OCI-LY3 (cell line): ENCODE measurements around the gene KHDC4.

Source experiments
- EZH2phosphoT487 ChIP-seq: fragments of 200-600 bp; shearing (Covaris generic); IDR thresholded peaks from 2 replicates; pipeline ENCODE4 v1.6.1; 2018; ENCODE audit warnings: antibody characterized with exemption, mixed run types, low read depth
- TF ChIP-seq, protein P1 (sequence below): fragments of 200-600, 300-600 bp; sonication (generic); IDR thresholded peaks from 2 replicates; pipeline ENCODE4 v1.5.1; 2014; ENCODE audit warnings: antibody characterized with exemption, low read length, low read depth

DNA sequence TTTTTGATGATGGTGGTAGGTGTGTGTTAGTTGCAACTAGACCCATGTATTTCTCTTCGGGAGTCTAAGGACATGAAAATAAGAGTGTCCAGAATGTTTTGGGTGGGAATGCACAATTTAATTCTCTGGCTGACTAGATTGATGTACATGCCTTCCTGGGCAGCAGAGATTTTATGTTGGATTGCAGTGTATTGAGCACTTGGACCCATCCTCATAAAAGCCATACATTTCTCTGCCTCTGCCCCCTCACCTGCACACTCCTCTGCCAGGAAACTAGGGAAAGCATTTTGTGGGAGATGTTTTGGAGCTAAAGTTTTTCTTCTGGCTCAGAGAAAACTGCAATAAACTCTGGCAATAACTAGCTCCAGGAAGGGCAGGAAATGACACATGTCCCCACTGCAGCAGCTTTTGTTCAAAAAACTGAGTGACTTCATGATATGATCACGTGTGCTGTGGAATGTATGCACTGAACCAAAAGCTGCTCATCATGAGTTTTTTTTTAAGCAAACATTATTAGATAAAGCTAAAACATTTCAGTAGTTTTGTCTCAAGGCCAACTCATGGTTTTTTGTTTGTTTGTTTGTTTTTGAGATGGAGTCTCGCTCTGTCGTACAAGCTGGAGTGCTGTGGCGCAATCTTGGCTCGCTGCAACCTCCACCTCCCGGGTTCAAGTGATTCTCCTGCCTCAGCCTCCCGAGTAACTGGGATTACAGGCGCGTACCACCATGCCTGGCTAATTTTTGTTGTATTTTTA is 40.6 kb downstream of the KHDC4 start:
- TF ChIP-seq, protein P1, sequence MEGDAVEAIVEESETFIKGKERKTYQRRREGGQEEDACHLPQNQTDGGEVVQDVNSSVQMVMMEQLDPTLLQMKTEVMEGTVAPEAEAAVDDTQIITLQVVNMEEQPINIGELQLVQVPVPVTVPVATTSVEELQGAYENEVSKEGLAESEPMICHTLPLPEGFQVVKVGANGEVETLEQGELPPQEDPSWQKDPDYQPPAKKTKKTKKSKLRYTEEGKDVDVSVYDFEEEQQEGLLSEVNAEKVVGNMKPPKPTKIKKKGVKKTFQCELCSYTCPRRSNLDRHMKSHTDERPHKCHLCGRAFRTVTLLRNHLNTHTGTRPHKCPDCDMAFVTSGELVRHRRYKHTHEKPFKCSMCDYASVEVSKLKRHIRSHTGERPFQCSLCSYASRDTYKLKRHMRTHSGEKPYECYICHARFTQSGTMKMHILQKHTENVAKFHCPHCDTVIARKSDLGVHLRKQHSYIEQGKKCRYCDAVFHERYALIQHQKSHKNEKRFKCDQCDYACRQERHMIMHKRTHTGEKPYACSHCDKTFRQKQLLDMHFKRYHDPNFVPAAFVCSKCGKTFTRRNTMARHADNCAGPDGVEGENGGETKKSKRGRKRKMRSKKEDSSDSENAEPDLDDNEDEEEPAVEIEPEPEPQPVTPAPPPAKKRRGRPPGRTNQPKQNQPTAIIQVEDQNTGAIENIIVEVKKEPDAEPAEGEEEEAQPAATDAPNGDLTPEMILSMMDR: no peak
- TF ChIP-seq EZH2phosphoT487: no peak
